Measurements from ENCODE around the gene TOM1L2.

The TOM1L2 gene

DNA sequence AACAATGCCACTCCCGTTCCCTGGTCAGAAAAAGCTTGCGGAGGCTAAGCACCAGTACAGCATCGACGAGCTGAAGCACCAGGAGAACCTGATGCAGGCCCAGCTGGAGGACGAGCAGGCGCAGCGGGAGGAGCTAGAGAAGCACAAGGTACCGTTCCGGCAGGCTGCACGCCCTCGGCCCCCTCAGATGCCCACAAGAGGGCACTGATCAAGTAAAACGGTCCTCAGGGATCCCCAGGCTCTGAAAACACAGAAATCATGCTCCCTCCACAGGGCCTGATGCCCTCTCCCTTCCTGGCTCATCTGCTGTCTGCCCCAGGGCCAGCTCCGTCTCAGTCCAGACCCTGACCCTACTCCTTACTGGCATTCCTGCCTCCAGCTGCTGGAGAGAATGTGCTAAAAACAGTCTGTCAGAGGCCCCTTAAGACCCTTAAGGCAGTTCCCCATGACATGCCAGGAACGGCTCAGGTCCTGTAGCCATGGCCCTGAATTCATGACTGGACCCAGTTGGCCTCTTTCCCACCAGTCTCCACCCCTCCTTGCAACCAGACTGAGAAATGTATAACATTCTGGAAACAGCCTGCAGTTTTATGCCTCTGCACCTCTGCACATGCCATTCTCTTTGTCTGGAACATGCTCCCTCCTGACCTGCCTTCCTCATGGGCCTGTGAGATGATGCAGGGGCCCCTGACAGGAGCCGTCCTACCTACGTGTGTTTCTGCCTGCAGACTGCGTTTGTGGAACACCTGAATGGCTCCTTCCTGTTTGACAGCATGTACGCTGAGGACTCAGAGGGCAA is 22.3 kb upstream of the TOM1L2 start:
- no peak for DNase-seq (ENCODE audit: low spot score)

DNA sequence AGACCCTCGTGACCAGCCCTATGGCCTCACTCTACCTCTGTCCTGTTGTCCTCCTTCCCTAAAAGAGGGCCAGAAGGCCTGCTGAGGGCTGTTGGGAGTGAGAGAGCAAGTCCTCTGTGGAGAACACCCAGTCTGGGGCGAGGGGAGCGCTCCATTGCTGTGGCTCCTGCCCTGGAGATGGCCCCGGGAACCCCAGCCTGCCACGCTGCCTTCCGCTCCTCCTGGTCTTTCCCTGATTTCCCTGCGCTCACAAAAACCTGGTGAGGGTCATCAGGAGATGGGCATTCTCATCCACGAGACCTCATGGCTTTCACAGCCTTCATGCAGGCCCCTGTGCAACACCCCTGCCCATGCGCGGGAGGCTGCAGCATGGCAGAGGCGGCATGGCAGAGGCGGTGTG is 21.7 kb upstream of the TOM1L2 start:
- no peak for DNase-seq (ENCODE audit: low spot score)

DNA sequence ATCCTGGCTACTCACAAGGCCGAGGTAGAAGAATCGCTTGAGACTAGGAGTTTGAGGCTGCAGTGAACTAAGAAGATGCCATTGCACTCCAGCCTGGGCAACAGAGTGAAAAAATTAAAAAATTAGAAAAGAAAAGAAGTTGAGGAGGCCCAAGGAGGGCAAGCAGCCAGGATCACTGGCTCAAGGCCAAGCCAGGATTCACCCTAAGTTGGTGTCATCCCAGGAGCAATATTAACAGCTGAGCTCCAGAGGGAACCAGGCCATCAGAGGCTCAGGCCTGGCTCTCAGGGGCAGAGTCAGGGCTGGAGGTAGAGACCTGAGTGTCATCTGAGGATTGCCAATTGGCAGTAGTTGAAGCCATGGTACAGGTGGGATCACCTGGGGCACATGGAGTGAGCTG is 21.2 kb upstream of the TOM1L2 start:
- DNase-seq (ENCODE audit: low spot score): no peak

DNA sequence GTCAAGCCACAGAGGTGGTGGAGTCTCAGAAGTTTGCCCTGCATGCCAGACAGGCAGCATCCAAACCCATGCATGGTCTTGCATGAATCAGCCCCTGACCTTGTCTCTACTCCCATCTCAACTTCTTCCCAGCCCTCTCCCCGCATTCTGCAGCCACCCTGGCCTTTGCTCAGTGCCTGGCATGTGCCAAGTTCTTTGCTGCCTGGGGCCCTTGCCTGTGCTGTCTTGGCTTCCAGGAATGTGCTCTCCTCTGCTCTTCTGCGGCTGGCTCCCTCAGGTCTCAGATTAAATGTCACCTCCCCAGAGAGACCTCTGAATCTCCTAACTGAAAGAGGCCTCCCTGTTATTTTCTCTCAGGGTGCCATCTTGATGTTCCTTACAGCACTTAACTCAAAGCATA is 18.1 kb upstream of the TOM1L2 start:
- no peak for DNase-seq (ENCODE audit: low spot score)

DNA sequence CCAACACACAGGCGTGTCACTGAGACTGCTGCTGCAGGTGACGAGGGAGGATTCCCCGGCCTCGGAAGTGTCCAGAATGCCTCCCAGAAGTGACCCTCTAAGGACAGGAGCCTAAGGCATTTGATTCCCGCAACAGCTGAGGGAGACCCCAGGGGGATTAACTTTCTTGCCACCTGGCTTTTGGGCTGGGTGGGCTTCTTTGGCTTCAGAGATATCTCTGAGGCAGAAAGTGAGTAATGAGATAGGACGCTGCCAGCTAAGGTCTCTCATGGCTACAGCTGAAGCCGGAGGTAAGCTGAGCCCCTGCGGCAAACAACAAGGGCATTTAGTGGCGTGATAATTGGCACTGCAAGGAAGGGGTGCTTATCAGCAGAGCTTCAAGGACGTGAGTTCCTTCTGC is 17.4 kb upstream of the TOM1L2 start:
- no peak for DNase-seq (ENCODE audit: low spot score)

DNA sequence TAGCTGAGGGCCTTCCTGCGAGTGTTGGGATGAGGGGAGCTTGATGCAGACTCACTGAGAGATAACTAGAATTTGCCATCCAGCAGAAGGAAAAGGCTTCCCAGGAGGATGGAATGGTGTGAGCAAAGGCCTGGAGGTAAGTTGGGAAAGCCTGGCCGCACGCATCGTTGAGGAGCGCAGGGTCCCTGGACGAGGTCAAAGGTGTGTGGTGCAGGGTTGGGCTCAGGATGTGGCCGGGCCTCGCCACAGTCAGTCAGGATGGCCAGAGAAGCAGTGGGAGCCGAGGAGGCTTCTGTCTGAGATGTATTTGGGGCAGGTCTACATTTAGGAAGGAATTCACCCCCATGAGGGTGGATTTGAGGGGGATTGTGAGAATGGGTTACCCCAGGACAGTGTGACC is 16.9 kb upstream of the TOM1L2 start:
- no peak for DNase-seq (ENCODE audit: low spot score)

DNA sequence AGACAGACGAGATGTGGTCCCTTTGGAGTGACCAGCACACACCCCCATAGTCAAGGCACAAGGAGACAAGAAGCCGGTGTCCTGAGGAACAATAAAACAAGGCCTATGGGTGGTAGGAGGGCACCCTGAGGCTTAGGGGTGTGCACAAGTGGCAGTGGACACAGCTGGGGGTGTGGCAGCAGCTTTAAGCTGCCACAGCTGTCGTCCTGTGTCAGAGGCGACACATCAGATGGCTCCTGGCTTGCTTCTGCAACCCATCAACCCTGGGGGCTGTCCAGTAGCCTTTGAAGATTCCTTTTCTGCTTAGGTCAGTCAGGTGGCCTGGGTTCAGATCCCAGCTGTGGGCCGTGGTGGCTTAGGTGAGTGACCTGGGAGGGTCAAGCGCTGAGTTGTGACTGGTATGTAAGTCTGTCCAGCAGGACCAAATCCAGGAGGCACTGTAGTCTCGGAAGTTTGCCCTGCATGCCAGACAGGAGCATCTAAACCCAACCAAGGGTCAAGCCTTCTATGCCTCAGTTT is 16.3 kb upstream of the TOM1L2 start:
- no peak for DNase-seq (ENCODE audit: low spot score)

DNA sequence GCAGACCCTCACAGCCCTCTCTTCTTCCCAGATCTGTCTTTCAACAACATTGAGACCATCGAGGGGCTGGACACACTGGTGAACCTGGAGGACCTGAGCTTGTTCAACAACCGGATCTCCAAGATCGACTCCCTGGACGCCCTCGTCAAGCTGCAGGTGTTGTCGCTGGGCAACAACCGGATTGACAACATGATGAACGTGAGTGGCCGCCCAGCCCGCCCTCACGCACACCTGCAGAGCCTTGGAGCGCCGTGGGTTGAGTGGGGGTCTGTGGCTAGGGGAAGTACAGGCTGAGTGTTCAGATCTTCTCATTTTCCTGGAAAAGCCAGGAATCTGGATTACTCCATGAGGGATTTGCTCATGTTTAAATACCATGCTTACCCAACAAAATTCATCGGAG is 15.7 kb upstream of the TOM1L2 start:
- DNase-seq (ENCODE audit: low spot score): no peak

DNA sequence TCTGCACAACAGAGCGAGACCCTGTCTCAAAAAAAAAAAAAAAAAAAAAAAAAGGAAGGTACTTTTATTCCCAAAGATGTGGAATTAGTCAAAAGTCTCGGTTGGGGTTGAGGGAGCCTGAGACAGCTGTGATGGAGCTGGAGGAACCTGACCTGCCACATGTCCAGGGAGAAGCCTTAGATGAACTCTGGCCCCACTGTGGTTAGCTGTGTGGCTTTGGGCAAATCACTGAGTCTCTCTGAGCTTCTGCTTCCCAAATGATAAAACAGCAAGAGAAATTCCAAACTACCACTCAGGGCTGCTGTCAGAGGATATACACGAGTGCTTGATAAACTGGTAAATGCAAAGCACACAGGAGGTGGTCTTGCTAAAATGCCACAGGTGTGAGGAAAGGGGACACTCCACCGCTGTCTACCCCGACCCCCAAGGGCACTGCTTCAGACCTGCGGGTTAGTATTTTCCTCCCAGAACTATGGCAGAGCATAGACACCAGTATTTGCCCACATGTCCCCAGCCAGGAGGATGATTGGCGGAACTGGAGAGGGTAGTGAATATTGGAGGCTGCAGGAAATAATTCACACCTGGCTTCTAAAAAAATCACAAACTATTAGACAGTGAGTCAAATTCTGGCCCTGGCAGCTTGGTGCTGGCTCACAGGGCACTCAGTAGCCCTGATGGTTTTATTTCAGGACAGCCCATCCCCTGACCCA is 15.1 kb upstream of the TOM1L2 start:
- no peak for DNase-seq (ENCODE audit: low spot score)

DNA sequence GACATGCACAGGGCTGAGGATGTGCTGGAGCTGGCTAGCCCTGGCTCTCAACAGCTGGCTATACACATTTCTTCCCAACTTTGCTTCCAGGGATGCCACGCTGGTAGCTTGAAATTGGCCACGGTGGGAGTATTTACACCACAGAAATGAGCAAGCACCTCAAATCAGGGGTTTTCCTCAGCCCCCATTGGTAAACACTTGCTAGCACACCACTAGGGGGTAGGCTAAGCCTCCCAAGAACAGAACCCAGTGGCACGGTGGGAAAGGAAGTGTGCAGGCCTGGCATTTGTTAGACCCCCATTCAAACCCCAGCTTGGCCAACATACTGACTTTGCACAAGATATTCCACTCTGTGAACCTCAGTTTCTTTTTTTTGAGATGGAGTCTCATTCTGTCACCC is 13.4 kb upstream of the TOM1L2 start:
- no peak for DNase-seq (ENCODE audit: low spot score)

DNA sequence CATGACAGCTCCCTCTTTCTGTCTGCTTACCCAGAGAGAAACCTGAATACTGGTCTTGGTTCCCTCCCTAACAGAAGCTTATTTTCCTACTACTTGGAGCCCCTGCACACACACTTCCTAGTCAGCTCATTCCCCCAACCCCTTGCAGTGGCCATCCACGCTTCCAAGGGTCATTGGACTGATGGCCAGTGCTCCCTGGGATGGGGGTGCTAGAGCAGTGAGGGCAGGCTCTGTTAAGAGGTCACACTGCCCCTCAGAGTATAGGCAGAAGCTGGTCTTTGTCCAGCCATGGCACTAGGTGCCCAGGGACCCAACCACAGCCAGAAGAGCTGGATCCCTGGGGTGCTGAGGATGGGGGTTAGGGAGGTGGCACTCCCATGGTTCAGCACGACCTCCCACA is 13.0 kb upstream of the TOM1L2 start:
- DNase-seq (ENCODE audit: low spot score): no peak

DNA sequence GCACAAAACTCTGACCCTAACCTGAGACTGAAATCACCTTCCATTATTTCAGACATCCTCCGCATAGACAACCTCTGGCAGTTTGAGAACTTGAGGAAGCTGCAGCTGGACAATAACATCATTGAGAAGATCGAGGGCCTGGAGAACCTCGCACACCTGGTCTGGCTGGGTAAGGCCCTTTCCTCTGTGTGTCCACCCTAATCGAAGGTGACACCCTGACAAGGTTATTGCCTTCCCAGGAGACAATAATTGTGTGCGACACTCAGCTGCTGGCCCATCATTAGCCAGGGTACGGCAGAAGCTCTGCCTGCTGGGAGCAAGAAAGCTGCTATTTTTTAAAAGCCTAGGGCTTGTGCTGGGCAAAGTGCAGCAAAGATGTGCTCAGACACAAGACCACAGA is 11.6 kb upstream of the TOM1L2 start:
- no peak for DNase-seq (ENCODE audit: low spot score)

DNA sequence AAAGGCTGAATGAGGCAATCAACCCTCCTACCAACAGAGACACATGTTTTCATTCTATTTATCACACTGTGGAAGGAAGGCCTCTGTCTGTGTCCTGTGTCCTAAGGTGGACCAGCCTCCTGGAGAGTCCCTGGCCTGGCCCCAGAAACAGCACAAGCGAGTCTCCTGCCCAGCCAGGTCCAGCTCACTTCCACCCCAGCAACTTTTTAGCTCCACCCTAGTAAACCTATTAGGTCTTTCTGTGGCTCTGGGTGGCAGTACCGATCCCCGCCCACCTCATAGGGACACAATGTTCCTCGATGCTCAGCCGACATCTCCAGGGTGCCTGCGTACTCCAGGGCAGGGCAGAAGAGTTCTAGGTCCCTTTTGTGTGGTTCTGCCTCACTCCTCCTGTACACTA is 11.2 kb upstream of the TOM1L2 start:
- no peak for DNase-seq (ENCODE audit: low spot score)

DNA sequence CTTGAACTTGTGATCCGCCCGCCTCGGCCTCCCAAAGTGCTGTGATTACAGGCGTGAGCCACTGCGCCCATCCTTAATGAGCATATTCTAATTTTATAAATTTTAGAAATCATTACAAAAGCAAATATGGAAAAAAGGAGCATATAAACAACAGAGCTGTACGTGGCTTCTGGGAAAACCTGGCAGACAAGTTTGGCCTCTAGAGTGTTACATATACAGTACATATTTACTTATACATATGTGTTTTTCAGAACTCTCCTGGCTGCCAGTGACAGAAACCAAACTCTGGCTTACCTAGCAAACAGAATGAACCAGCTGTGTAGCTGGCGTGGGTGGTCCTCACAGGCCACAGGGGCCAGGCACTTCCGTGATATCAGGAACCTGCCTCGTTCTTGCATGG is 10.6 kb upstream of the TOM1L2 start:
- no peak for DNase-seq (ENCODE audit: low spot score)

DNA sequence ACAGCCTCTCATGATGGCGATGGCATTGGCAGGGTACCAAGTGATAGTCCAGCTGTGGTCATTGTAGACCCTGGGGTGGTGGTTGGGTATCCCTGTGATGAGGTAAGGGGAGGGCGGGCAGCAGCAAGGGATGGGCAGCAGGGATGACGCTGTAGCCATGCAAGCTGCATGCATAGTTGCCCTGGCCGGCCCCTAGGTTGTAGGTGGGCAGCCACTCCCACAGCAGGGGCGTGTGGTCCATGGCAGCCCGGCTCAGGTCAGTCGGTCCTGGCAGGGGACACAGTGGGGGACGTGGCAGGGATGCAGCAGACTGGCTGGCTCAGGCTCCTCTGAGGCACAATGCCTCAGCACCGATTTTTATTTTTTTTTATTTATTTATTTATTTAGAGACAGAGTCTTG is 9.1 kb upstream of the TOM1L2 start:
- no peak for DNase-seq (ENCODE audit: low spot score)

DNA sequence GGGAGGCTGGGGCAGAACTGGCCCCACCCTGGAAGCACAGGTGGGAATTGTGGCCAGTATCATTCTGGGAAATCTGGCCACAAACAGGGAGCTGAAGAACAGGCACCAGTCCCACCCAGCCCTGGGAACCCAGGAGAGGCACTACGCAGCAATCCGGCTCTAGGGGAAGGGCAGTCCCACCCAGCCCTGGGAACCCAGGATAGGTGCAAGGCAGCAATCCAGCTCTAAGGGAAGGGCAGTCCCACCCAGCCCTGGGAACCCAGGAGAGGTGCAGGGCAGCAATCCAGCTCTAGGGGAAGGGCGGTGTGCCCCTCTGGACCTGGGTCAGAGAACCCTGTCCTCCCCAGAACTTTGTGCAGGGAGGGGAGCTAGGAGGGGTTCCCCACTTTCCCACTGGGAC is 7.6 kb upstream of the TOM1L2 start:
- no peak for DNase-seq (ENCODE audit: low spot score)

DNA sequence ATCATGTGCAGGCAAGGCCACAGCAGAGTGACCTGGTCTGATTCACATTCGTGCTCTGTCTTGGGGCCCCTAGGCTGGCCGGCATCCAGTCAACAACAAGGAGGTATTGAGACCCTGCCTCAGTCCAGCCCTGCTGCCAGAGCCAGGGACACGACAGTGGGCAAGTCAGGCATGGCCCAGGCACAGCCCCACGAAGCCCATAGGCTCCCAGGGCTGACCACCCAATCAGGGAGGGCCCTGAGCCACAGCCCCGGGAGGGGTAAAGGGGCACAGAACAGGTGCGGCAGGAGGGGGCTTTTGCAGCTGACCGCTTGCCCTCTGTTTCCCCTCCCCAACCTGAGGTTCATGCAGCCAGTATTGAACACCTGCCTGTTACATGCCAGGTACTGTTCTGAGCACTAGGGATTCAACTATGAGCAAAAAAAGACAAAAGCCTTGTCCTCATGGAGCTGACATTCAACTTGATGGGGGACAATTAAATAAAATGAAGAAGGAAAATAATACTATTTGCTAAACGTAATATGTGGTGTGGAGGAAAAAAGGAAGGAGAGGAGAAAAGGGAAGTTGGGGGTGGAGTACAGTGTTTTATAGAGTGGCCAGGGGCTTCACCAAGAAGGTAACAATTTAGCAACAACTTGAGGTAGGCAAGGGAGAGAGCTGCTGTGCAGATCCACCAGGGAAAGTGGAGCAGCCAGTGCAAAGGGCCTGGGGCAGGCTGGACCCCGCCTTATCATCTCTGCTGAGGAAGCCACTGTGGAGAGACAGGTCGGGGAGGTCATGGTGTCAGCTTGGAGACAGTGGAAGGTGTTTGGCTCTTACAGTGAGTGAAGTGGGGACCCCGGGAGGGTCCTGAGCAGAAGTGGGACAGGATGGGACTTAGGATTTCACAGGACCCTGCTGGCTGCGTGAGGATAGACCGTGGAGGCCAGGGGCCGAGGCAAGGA is 6.6 kb upstream of the TOM1L2 start:
- DNase-seq (ENCODE audit: low spot score): no peak

DNA sequence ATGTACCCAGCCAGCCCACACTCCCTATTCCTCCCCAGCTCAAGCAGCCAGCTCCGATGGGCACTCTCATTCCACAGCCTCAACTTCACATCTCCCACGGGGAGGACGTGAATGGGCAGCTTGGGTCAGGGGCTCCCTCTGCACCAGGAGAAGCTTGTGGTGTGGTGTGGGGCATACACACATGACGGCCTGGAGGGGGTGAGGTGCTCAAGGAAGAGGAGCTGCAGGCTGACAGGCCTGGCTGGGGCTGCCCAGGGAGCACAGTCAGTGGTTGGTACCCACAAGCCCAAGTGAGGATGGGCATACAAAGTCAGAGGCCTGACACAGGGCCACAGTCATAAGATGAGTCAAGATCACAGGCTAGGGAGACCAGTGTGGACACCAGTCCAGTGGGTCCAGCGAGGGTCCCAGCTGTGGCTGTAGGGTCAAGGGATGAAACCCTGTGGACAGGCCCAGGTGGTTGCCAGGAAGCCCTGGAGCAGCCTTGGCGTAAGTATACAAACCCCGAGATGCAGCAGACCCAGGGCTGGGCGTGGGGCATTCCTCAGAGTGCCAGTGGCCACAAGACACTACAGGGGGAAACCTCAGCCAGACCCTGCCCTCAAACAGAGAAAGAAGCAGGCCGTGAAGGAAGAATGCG is 4.9 kb upstream of the TOM1L2 start:
- no peak for DNase-seq (ENCODE audit: low spot score)

DNA sequence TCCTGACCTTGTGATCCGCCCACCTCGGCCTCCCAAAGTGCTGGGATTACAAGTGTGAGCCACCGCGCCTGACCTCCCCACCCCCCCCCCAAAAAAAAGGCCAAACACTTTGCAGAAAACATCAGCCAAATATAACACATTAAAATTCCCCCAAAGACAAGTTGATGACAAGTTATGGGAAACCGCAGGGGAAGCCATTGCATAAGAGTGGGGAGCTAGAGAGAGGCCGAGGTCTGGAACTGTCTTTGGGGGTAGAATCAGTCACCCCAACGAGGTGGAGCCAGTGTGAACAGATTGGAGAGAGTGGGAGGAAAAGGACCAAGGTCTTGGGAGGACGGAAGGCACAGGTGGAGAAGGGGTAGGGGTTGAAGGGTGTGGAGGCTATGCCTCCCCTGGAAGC is 3.2 kb upstream of the TOM1L2 start:
- DNase-seq (ENCODE audit: low spot score): no peak

DNA sequence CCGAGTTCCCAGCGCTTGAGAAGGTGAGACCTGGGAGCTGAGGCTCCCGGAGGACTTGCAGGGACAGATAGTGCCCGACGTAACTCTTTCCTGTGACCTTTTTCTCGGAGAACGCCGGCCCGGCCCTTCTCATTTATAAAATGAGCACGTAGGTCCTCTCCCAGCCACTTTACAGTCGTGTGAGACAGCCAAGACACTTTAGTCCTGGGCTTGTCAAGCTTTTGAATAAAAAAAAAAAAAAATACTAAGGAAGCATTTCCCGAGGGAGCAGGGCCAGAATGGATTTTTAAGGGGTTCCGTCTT is 703 bp upstream of the TOM1L2 start:
- no peak for DNase-seq (ENCODE audit: low spot score)

DNA sequence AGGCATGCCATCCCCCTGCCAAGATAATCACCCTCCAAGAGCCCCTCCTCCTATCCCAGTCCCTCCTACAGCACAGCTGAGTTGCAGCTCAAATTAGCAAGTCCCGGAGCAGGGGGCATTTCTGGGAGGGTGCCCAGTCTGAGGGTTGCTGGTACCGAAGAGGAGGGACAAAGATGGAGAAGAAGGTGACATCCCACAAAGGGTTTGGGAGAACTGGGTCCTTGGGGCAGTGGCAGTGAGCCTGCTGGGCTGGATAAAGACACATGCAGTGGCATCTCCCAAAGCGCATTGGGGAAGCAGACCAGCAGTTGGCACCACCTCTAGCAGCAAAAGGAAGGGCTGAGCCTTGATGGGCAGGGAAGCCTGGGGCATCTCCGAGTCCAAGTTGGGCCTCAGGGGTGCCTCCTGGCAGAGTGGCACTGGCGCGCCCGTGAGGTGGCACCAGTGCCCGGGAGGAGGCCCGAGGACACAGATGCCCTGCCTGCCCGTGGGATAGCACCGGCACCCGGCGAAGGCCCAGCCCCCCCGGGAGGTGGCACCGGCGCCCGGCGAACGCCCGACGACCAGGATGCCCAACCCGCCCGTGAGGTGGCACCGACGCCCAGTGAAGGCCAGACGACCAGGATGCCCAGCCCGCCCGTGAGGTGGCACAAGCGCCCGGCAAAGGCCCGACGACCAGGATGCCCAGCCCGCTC is 622 bp downstream of the TOM1L2 start:
- DNase-seq (ENCODE audit: low spot score): peak; percentile 10

Data from CD4-positive, alpha-beta T cell treated with Interleukin-2 at 100 ng/mL for 4 hours (primary cell).